H1 (cell line): ENCODE measurements around the gene OLFM3. TPM values are rescaled to one million over a fixed set of nuclear protein-coding genes. Genes with fewer than 3 reads are reported as not detected.

ENCODE experiments used
- ATF3 ChIP-seq: IDR thresholded peaks from 2 replicates; pipeline ENCODE4 v1.6.1; 2011; ENCODE audit warnings: low read depth, mild to moderate bottlenecking, low read length; ENCODE audit not compliant: insufficient read depth
- polyA plus RNA-seq, 7 experiments: library from polyadenylated mRNA; depleted of rRNA in 3 of 7; stranded (reverse) in 5 of 7; unstranded in 2 of 7; fragments of >200 nt in 5 of 7; fragments of 200-250 nt in 2 of 7; gene quantifications; 1 replicate in 5 of 7; 2 replicates in 1 of 7; 4 replicates in 1 of 7; pipeline versions ENCODE4 v1.2.1 to v1.2.3, GENCODE V29; 2011 to 2013; ENCODE audit warnings: missing spikeins in 2 of 7, mixed read lengths in 2 of 7
- total RNA-seq: library from RNA; stranded (reverse); fragmentation: NEBNext Ultra II Directional; extraction: Animal tissue kit (Norgen Biotek cat#: 25700); gene quantifications from 2 replicates; pipeline ENCODE4 v1.2.1, GENCODE V29; 2021

The OLFM3 gene
- total and polyA plus RNA-seq, 2 of the 8 experiments (the other 6 are each of a cell fraction or from before 2014, with no cell fraction given), result 0.30 to 0.32 TPM

GRCh38 chr1:101960142-101960541 lies 36.6 kb downstream of the OLFM3 start (continued):
- no peak for TF ChIP-seq ATF3
